AG09309 (cell line): ENCODE data around the gene OTUD5.

Source experiments
- DNase-seq: peaks from one replicate; pipeline ENCODE4 v3.0.0-alpha.2; 2010; ENCODE audit warnings: low read depth
- H3K4me3 ChIP-seq: 2 replicates; pipeline ENCODE4 v1.5.1; 2011; ENCODE audit warnings: mild to moderate bottlenecking, low read depth, low read length, moderate library complexity; ENCODE audit not compliant: control insufficient read depth
- CTCF ChIP-seq: IDR thresholded peaks from 2 replicates; pipeline ENCODE4 v1.5.1; 2011; ENCODE audit warnings: mild to moderate bottlenecking, low read depth, low read length, inconsistent platforms; ENCODE audit not compliant: insufficient read depth, control insufficient read depth; ENCODE audit errors: missing control alignments

Gene OTUD5

GRCh38 chrX:48927736-48928382 is 29.5 kb downstream of the OTUD5 start:
- no peak for TF ChIP-seq CTCF
- DNase-seq = no peak
- no peak overlapping the region for H3K4me3 ChIP-seq

- TF ChIP-seq CTCF = no peak
- no peak overlapping the region for H3K4me3 ChIP-seq
- DNase-seq = no peak
Observed at GRCh38 chrX:48927123-48927522, 30.3 kb downstream of the OTUD5 start.

GRCh38 chrX:48924270-48924669 is 33.1 kb downstream of the OTUD5 start:
- TF ChIP-seq CTCF = no peak
- DNase-seq = no peak
- no peak overlapping the region for H3K4me3 ChIP-seq

- no peak for TF ChIP-seq CTCF
- no peak overlapping the region for H3K4me3 ChIP-seq
- no peak for DNase-seq
Observed at GRCh38 chrX:48923771-48924170, 33.6 kb downstream of the OTUD5 start.

GRCh38 chrX:48920718-48921104 is 36.7 kb downstream of the OTUD5 start:
- no peak for DNase-seq
- no peak overlapping the region for H3K4me3 ChIP-seq
- TF ChIP-seq CTCF = no peak

- H3K4me3 ChIP-seq = no peak overlapping the region
- no peak for TF ChIP-seq CTCF
- no peak for DNase-seq
Observed at GRCh38 chrX:48919947-48920717, 37.3 kb downstream of the OTUD5 start.
